ENCODE data around the gene IFT20. TPM values are rescaled to one million over a fixed set of nuclear protein-coding genes. Genes with fewer than 3 reads are reported as not detected.

IFT20 gene
- total and polyA plus RNA-seq, 9 of the 15 experiments (the other 6 are each of a cell fraction or from before 2014, with no cell fraction given), result 11.2 to 38.6 (median 20.1) TPM

DNA sequence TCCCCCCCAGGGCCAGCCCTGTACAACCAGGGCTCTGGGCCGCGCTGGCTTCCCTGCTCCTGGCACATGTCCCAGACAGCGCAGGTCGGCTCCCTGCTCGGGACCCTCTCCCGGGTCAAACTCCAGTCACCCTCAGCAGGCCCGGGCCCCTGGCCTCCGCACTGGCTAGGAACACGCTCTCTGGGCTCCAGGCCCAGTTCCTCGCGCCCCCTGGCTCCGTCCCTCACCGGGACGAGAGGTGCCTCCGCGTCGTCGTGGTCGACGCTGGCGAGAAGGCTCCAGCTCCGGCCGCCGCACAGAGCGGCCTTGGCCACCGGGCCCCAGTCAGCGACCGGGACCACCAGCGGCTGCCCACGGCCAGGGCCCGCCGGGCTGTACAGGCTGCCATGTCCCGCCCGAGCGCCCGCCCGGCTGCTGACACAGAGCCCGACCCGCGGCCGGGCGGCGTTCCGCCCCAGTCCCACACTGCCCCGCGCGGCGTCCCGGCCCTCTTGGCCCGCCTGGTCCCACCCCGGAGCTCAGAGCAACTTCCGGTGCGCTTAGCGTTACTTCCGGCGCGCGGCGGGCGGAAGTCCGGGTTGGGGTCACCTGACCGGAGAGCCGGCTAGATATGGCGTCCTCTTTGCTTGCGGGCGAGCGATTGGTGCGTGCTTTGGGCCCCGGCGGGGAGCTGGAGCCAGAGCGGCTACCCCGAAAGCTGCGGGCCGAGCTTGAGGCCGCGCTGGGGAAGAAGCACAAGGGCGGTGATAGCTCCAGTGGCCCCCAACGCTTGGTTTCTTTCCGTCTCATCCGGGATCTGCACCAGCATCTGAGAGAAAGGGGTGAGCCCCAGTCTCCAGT is 22.0 kb upstream of the IFT20 start, which contains the start of gene POLDIP2 (continued):
- no peak for TF ChIP-seq ZNF79 (CRISPR knock-in tag; IDR thresholded peaks at IDR 0.05; ENCODE audit: low read depth)
- TF ChIP-seq NCOA2 (IDR thresholded peaks at IDR 0.05; ENCODE audit: partially characterized antibody in 2 of 2), result no peak
- TF ChIP-seq KLF13 (tag; IDR thresholded peaks at IDR 0.05; ENCODE audit: borderline replicate concordance, low read depth), result no peak
- TF ChIP-seq NFATC3 (IDR thresholded peaks at IDR 0.05), result no peak
- TF ChIP-seq SUPT5H (IDR thresholded peaks at IDR 0.05), result peak; percentile 80
- TF ChIP-seq ZNF57 (CRISPR knock-in tag; IDR thresholded peaks at IDR 0.05), result no peak
- TF ChIP-seq TAL1 (IDR thresholded peaks at IDR 0.05), result no peak
- no peak for TF ChIP-seq BRF1 (IDR thresholded peaks at IDR 0.05; ENCODE audit: borderline replicate concordance, extremely low read depth, insufficient read length)
- TF ChIP-seq STAT5A (IDR thresholded peaks at IDR 0.05; ENCODE audit: borderline replicate concordance, low read length), result no peak
- TF ChIP-seq PURB (CRISPR knock-in tag; IDR thresholded peaks at IDR 0.05; ENCODE audit: low read depth), result no peak
- no peak for TF ChIP-seq DMBX1 (CRISPR knock-in tag; IDR thresholded peaks at IDR 0.05; ENCODE audit: borderline replicate concordance)
- TF ChIP-seq TAF9B (IDR thresholded peaks at IDR 0.05; ENCODE audit: partially characterized antibody), result peak; percentile 87
- TF ChIP-seq ZNF511 (CRISPR knock-in tag; IDR thresholded peaks at IDR 0.05), result 0 out of 2 replicates have a peak, but pooled peaks have one; percentile 23
- TF ChIP-seq KDM2B (CRISPR knock-in tag; IDR thresholded peaks at IDR 0.05), result no peak
- no peak for TF ChIP-seq EZH2 (IDR thresholded peaks at IDR 0.05; ENCODE audit: borderline replicate concordance, low read depth, low read length)
- no peak for TF ChIP-seq RFX5 (IDR thresholded peaks at IDR 0.05; ENCODE audit: low read depth, low read length)
- peak; percentile 79 for TF ChIP-seq ZNF143 (CRISPR knock-in tag; IDR thresholded peaks at IDR 0.05)
- TF ChIP-seq AFF1 (IDR thresholded peaks at IDR 0.05; ENCODE audit: low read depth in 1 of 2, partially characterized antibody in 2 of 2), result peak; percentile 62 to 87
- TF ChIP-seq CTBP1 (IDR thresholded peaks at IDR 0.05; ENCODE audit: borderline replicate concordance), result peak; percentile 72
- no peak for TF ChIP-seq SFPQ (IDR thresholded peaks at IDR 0.05; ENCODE audit: low read depth, low read length)
- TF ChIP-seq ZNF717 (CRISPR knock-in tag; IDR thresholded peaks at IDR 0.05), result no peak
- no peak for TF ChIP-seq FOXA3 (CRISPR knock-in tag; conservative IDR thresholded peaks at IDR 0.05 in 1 of 2, IDR thresholded peaks at IDR 0.05 in 1 of 2)

Data from K562 (cell line).